GM10266 (cell line): ENCODE data around the gene CCDC74A.
"Not testable (repeated sequence)": the region's sequence is repeated elsewhere in the genome, so short reads cannot be mapped to it uniquely, and the experiment has no call there.

Experiments
- DNase-seq: peaks from one replicate; pipeline ENCODE4 v3.0.0; 2012; ENCODE audit errors: extremely low spot score
- TF ChIP-seq, protein P1 (sequence below): IDR thresholded peaks from 2 replicates; pipeline ENCODE4 v1.5.1; 2012; ENCODE audit warnings: mild to moderate bottlenecking, low read depth; ENCODE audit not compliant: control insufficient read depth, insufficient read depth; ENCODE audit errors: missing control alignments

CCDC74A gene

DNA sequence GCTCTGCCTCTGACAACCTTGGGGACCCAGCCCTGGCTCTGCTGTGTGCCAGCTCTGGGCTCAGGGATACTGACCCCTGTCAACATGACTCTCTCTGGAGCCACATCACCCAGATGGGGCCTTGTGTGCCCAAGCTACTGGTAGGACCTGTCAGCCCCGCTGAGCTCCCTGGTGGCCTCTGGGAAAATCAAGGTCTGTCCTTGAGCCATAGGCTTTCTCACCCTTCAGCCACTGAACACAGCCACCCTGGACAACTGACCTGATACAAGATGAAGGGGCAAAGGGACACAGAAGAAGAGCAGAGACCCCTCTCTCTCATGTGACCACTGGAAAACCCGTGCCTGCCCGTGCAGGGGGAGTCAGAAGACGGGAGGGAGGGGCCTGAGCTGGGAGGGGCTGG lies 7.8 kb downstream of the CCDC74A start:
- no peak for DNase-seq
- TF ChIP-seq, protein P1, sequence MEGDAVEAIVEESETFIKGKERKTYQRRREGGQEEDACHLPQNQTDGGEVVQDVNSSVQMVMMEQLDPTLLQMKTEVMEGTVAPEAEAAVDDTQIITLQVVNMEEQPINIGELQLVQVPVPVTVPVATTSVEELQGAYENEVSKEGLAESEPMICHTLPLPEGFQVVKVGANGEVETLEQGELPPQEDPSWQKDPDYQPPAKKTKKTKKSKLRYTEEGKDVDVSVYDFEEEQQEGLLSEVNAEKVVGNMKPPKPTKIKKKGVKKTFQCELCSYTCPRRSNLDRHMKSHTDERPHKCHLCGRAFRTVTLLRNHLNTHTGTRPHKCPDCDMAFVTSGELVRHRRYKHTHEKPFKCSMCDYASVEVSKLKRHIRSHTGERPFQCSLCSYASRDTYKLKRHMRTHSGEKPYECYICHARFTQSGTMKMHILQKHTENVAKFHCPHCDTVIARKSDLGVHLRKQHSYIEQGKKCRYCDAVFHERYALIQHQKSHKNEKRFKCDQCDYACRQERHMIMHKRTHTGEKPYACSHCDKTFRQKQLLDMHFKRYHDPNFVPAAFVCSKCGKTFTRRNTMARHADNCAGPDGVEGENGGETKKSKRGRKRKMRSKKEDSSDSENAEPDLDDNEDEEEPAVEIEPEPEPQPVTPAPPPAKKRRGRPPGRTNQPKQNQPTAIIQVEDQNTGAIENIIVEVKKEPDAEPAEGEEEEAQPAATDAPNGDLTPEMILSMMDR: no peak

DNA sequence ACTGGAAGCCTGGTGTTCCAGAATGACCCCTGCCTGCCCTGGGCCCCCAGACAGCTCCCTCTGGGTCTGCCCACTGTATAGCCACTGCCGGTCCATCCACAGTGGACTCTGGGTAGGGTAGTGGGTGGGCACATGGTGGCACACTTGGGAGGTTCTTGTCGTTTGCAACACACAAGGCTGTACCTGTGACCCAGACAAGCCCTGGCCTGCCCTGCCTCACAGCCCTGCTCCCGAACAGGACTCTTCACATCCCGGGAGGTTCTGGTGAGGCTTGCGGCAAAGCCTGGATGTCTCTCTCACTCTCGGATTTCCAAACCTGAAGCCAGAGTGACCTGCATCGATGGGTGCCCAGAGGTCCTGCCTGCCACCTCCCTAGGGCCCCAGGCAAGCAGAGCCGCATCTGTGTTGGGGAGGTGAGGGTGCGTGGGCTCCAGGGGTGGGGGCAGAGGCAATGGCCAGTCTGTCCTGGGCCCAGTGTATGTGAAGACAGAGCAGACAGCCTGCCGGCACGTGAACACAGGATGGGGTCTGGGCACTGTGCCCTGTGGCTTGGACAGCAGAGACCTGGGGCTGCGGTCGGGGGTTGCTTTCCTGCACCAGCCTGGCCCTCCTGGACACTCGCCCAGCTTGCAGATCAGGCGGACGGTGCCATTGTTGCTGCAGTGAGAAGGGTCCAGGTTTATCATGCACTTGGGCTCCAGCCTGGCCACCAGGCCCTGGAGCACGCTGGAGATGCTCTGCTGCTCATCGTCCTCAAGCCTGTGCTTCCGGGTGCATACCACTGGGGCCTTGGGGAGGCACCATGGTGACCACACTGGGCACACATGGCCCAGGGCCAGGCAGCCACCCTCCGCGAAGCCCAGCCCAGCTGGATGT lies 8.5 kb downstream of the CCDC74A start:
- DNase-seq: not testable (repeated sequence)

DNA sequence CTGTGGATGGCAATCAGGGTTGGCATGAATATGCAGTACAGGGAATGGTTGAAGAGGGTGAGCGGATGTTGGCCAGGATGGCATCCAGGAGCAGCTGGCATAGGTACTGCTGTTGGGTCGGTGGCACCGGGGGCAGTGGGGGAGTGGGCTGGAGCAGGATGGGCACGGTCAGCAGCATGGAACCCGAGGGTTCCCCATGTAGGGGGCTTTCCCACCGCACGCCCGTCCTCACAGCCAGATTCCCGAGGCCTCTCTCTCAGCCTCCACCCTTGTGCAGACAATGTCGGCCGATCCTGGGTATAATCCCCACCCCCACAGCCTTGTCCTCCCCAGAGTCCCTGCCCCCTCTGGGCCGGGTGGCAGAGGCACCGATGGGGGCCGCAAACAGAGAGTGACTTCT lies 9.2 kb downstream of the CCDC74A start:
- not testable (repeated sequence) for DNase-seq

DNA sequence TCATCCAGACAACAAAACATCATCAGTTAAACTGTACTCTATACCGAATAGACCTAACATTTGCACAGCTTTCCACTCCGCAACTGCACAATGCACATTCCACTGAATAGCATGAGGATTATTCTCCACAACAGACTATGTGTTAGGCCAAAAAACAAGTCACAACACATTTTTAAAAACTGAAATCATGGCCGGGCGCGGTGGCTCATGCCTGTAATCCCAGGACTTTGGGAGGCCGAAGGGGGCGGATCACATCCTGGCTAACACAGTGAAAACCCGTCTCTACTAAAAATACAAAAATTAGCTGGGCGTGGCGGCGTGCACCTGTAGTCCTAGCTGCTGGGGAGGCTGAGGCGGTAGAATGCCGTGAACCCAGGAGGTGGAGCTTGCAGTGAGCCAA lies 11.2 kb downstream of the CCDC74A start:
- DNase-seq: not testable (repeated sequence)

DNA sequence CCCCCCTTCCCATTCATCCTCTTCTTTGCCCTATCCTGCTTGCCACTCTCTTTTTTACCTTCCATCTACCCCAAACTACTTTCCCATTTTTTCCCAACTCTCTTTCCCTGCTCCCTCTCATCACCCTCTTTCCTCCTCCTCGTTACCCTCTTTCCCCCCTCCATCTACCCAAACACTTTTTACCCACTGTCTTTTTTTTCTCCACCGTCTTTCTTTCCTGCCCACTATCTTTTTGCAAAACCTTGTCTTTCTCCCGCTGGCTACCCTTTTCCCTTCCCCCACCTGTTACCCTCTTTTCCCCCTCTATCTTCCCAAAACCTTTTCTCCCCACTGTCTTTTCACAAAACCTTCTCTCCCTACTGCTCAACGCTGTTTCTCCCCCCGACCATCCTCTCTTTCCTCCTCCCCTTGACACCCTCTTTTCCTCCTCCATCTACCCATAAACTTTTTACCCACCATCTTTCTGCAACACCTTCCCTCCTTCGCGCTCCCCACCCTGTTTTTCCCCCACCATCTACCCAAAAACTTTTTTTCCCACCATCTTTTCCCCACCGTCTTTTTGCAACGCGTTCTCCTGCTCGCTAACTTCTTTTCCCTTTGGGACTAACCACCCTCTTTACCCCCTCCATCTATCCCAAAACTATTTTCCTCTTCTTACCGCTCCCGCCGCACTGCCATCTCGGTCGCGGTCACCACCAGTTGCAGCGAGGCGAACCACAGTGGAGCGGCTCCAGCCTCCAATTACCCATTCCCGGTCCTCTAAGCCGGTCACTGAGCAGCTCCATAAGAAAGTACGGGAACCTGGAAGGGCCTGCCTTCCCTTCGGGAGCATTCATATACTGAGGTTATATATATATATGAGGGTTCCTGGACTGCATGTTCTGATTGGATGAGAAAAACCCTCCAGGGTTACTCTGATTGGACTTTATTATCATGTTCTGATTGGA lies 15.0 kb downstream of the CCDC74A start:
- DNase-seq: no peak
- TF ChIP-seq, protein P1: no peak

DNA sequence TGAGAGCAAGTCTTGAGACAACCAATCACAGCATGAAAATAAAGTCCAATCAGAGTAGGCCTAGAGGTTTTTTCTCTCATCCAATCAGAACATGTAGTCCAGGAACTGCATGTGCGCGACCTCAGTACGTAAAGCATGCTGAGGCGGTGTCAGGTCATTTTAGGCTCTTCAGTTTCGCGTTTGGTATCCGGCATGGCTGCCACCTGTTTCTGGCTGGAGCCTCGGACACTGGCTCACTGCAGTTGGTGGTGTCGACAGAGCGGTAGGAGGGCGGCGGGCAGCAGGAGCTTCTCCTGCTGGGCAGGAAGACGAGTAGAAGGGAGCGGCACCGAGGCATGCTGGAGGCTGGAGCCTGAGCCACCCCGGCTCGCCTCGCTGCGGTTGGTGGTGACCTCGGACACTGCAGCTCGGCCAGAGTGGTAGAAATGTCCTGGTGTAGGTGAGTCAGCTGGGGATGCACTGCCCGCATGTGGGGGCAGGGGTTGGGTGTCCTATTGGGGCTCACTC lies 15.8 kb downstream of the CCDC74A start:
- TF ChIP-seq, protein P1: no peak
- no peak for DNase-seq

DNA sequence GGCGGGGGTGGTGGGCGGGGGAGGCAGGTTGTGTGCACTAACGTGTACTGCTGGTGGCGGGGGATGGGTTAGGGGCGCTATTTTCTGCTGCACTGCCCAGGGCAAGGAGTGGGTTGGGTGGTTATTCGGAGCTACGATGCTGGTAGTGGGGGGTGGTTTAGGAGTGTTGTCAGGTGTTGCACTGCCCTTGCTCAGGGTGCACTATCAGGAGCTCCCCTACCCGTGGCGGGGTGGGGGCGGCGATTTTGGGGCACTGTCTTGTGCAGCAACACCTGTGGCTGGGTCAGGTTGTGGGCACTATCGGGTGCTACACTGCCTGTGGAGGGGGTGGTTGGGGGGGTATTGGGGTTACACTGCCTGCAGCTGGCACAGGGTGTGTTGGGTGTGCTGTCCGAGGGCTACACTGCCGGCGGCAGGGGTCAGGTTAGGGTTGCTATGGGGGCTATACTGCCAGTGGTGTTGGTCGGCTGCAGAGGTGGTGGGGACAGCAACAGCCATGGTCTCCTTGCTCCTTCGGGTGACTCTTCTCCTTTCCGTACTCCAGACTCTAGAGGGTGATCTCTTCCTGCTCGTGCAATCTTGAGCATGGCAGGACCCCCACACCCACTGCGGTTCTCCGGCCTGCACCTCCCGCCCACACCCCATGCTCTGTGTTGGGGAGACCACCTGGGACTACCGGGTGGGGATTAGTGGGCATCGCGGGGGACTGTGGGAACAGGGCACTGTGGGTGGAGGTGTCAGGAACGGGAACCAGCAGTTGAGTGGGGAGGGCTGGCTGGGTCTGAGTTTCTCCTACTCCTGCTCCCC lies 16.5 kb downstream of the CCDC74A start:
- DNase-seq: not testable (repeated sequence)

DNA sequence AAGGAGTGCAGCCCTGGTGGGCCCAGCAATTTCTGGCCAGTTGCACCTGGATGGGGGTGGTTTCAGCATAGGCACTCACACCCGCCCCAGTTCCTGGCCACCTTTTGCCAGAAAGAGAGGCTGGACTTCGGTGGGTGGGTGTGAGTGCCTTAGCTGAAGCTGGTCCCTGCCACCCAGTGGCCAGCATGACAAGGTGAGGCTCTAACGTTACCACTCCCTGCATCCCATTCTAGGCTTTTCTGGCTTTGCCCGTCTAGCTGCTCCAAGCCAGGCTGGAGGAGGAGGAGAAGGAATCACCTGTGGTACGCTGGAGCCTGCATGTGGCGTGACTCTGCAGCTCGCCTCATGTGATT lies 17.1 kb downstream of the CCDC74A start:
- not testable (repeated sequence) for DNase-seq

DNA sequence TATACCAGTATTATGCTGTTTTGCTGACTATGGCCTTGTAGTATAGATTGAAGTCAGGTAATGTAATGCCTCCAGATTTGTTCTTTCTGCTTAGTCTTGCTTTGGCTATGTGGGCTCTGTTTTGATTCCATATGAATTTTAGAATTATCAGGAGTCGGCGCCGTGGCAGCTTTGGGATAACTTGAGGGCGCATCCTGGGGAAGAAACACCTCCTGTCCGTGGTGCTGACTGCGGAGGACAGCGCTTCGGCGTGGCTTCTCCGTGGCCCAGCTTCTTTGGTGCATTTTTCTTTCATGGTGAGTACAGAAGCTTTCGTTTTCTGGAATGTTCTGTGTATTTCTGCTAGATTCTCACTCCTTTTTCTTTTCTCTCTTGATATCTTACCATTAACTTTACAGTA lies 25.2 kb downstream of the CCDC74A start:
- TF ChIP-seq, protein P1: no peak
- no peak for DNase-seq
